Measurements from ENCODE around the gene MDC1.

GRCh38 chr6:30689022-30689865 is 27.8 kb downstream of the MDC1 start:
- TF ChIP-seq CTCF (IDR thresholded peaks at IDR 0.05) = no peak
- TF ChIP-seq POLR2A (IDR thresholded peaks at IDR 0.05) = no peak

Data from body of pancreas (tissue), 4 donors.